Neural cell (in vitro differentiated cells): ENCODE results near the gene KLKB1. TPM values are rescaled to one million over a fixed set of nuclear protein-coding genes. Genes with fewer than 3 reads are reported as not detected.

Experiments
- H2AFZ ChIP-seq: fragments of 200-600, 300-800 bp; sonication (generic), shearing (Covaris generic); 2 replicates; pipeline ENCODE4 v1.6.0; 2014; ENCODE audit warnings: low read depth, mild to moderate bottlenecking, antibody characterized with exemption, low read length, moderate library complexity
- H3F3A ChIP-seq: fragments of 200-600 bp; shearing (Covaris generic); 2 replicates; pipeline ENCODE4 v1.6.1; 2016; ENCODE audit warnings: mild to moderate bottlenecking, moderate library complexity, mixed read lengths, antibody characterized with exemption, low read length; ENCODE audit not compliant: insufficient read depth, poor library complexity, severe bottlenecking
- H3K27ac ChIP-seq: fragments of 200-600, 300-800 bp; sonication (generic), shearing (Covaris generic); 2 replicates; pipeline ENCODE4 v1.5.1; 2014; ENCODE audit warnings: mild to moderate bottlenecking, low read length, moderate library complexity
- H3K27me3 ChIP-seq: fragments of 300-800, 200-600 bp; sonication (generic), shearing (Covaris generic); 2 replicates; pipeline ENCODE4 v1.6.0; 2014; ENCODE audit warnings: mild to moderate bottlenecking, low read depth, low read length, moderate library complexity; ENCODE audit not compliant: insufficient read depth
- H3K36me3 ChIP-seq: fragments of 300-800, 200-600 bp; sonication (generic), shearing (Covaris generic); 2 replicates; pipeline ENCODE4 v1.5.1; 2014; ENCODE audit warnings: mild to moderate bottlenecking, antibody characterized with exemption, low read length, moderate library complexity; ENCODE audit not compliant: insufficient read depth
- H3K4me2 ChIP-seq: fragments of 300-800, 200-600 bp; sonication (generic), shearing (Covaris generic); 2 replicates; pipeline ENCODE4 v1.6.0; 2014; ENCODE audit warnings: mild to moderate bottlenecking, low read length
- H3K4me3 ChIP-seq: fragments of 300-800, 200-600 bp; sonication (generic), shearing (Covaris generic); 2 replicates; pipeline ENCODE4 v1.5.1; 2014; ENCODE audit warnings: mild to moderate bottlenecking, low read length, moderate library complexity
- H3K79me2 ChIP-seq: fragments of 200-600 bp; shearing (Covaris generic); replicated peaks from 2 replicates; pipeline ENCODE4 v1.6.0; 2014; ENCODE audit warnings: mild to moderate bottlenecking, low read length, moderate library complexity; ENCODE audit not compliant: insufficient read depth
- H3K9ac ChIP-seq: fragments of 300-800, 200-600 bp; sonication (generic), shearing (Covaris generic); 2 replicates; pipeline ENCODE4 v1.6.1; 2016; ENCODE audit warnings: mild to moderate bottlenecking, low read length, mixed read lengths
- H3K9me2 ChIP-seq: fragments of 200-600 bp; shearing (Covaris generic); 2 replicates; pipeline ENCODE4 v1.6.1; 2016; ENCODE audit warnings: mild to moderate bottlenecking, low read length, mixed read lengths; ENCODE audit not compliant: insufficient read depth
- H3K9me3 ChIP-seq: fragments of 200-600, 300-800 bp; sonication (generic), shearing (Covaris generic); 2 replicates; pipeline ENCODE4 v1.6.1; 2016; ENCODE audit warnings: mild to moderate bottlenecking, mixed run types, low read length, moderate library complexity, mixed read lengths
- H4K20me1 ChIP-seq: fragments of 200-600 bp; shearing (Covaris generic); 2 replicates; pipeline ENCODE4 v1.6.1; 2016; ENCODE audit warnings: mild to moderate bottlenecking, mixed run types; ENCODE audit not compliant: insufficient read depth
- EP300 ChIP-seq: fragments of 450-650 bp; conservative IDR thresholded peaks from 2 replicates; pipeline ENCODE4 v1.6.1; 2014; ENCODE audit warnings: antibody characterized with exemption, mild to moderate bottlenecking, moderate library complexity; ENCODE audit not compliant: poor library complexity, severe bottlenecking
- EZH2 ChIP-seq: fragments of 200-600, 300-800 bp; shearing (Covaris generic), sonication (generic); IDR thresholded peaks from 2 replicates; pipeline ENCODE4 v1.6.1; 2014; ENCODE audit warnings: antibody characterized with exemption, low read length, borderline replicate concordance, mild to moderate bottlenecking; ENCODE audit not compliant: insufficient read depth, poor library complexity, severe bottlenecking
- MXI1 ChIP-seq: fragments of 450-650 bp; conservative IDR thresholded peaks from 2 replicates; pipeline ENCODE4 v1.6.1; 2014; ENCODE audit warnings: antibody characterized with exemption, mild to moderate bottlenecking; ENCODE audit not compliant: poor library complexity, severe bottlenecking
- POLR2AphosphoS5 ChIP-seq: IDR thresholded peaks from 2 replicates; pipeline ENCODE4 v1.6.1; 2012
- RAD21 ChIP-seq: fragments of 450-650 bp; conservative IDR thresholded peaks from 2 replicates; pipeline ENCODE4 v1.6.1; 2014; ENCODE audit warnings: antibody characterized with exemption, mild to moderate bottlenecking, moderate library complexity
- SMC3 ChIP-seq: fragments of 450-650 bp; conservative IDR thresholded peaks from 2 replicates; pipeline ENCODE4 v1.6.1; 2014; ENCODE audit warnings: antibody characterized with exemption, mild to moderate bottlenecking, moderate library complexity; ENCODE audit not compliant: poor library complexity
- TAF1 ChIP-seq: IDR thresholded peaks from 2 replicates; pipeline ENCODE4 v1.6.1; 2012; ENCODE audit warnings: low read depth
- polyA plus RNA-seq: library from polyadenylated mRNA; depleted of rRNA; stranded (reverse); fragments of >200 nt; gene quantifications from 2 replicates; pipeline ENCODE4 v1.2.3, GENCODE V29; 2014
- TF ChIP-seq, protein P1 (sequence below): fragments of 450-650 bp; IDR thresholded peaks from 2 replicates; pipeline ENCODE4 v1.5.1; 2014; ENCODE audit warnings: antibody characterized with exemption, mild to moderate bottlenecking, moderate library complexity; ENCODE audit not compliant: poor library complexity, severe bottlenecking
- TF ChIP-seq, protein P2 (sequence below): IDR thresholded peaks from 2 replicates; pipeline ENCODE4 v1.6.1; 2012; ENCODE audit warnings: borderline replicate concordance

KLKB1 gene
- polyA plus RNA-seq, 1 donor from 2014 or later = not detected

DNA sequence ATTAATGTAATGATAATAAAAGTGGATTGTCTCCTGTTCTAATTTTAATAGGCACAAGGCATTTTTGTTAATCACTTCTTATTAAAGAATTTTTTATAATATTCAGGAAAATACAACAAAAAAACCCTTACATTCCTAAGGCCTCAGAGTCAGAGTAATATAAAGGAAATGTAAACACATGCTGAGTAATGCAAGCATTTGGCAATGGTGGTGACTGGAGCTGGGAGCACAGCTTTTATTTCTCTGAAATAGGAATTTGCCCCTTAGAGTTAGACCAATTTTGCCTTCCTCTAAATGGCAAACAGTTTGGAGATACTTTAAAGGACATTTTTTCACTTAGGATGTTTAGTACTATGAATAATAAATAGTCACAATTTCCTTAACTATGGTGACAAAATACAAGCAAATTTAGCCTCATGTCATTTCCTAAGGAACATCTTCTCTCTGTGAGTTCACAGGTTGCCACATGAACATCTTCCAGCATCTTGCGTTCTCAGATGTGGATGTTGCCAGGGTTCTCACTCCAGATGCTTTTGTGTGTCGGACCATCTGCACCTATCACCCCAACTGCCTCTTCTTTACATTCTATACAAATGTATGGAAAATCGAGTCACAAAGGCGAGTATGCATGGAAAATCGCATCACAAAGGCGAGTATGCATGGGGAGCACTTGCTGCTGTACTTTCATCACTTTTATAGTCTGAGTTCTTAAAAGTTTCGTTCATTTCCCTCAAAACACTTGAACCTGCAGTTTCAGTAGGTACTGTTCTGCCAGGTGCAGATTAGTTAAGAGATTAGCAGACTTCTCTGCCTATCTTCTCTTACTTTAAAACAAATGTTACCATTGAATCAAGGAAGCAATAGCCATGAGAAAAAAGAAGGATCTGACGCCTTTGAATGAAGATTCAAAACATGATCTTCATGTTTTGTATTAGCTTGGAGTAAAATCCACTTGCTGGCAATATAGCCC lies 22.8 kb downstream of the KLKB1 start:
- Histone ChIP-seq H3K4me2 (no peak overlapping the region), H3K9me3 (no peaks in the 10 kb centered on the region), H3K9ac (no peak overlapping the region)

DNA sequence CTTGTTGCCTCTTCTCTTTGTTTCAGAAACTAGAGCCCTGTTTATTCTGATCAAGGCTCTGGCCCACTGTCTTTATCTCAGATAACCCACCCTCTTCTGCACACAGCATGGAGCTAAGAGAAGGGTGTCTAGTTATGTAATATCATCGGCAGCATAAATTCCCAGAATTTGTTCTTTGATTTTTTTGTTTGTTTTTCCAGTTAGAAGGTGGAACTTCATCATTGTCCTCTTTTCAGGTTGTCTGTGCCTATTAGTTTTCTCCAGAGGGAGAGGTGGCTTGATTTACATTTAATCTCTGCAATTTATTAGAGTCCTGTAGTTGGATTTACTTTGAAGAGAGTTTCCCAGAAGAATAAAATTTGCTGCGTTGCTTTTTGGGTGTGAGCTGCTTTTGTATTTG lies 23.5 kb downstream of the KLKB1 start:
- no peaks in the 10 kb centered on the region for H3F3A ChIP-seq
- no peak overlapping the region for H3K9ac ChIP-seq
- H3K9me2 ChIP-seq = no peaks in the 10 kb centered on the region
- H3K4me2 ChIP-seq = no peak overlapping the region
- H3K27ac ChIP-seq = no peak overlapping the region
- H3K27me3 ChIP-seq = no peaks in the 10 kb centered on the region
- no peaks in the 10 kb centered on the region for H3K36me3 ChIP-seq
- H2AFZ ChIP-seq = no peak overlapping the region
- no peak overlapping the region for H3K4me3 ChIP-seq
- H4K20me1 ChIP-seq = no peaks in the 10 kb centered on the region
- H3K79me2 ChIP-seq = no peaks in the 10 kb centered on the region
- H3K9me3 ChIP-seq = no peaks in the 10 kb centered on the region
- TF ChIP-seq, protein P1, sequence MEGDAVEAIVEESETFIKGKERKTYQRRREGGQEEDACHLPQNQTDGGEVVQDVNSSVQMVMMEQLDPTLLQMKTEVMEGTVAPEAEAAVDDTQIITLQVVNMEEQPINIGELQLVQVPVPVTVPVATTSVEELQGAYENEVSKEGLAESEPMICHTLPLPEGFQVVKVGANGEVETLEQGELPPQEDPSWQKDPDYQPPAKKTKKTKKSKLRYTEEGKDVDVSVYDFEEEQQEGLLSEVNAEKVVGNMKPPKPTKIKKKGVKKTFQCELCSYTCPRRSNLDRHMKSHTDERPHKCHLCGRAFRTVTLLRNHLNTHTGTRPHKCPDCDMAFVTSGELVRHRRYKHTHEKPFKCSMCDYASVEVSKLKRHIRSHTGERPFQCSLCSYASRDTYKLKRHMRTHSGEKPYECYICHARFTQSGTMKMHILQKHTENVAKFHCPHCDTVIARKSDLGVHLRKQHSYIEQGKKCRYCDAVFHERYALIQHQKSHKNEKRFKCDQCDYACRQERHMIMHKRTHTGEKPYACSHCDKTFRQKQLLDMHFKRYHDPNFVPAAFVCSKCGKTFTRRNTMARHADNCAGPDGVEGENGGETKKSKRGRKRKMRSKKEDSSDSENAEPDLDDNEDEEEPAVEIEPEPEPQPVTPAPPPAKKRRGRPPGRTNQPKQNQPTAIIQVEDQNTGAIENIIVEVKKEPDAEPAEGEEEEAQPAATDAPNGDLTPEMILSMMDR = no peak
- TF ChIP-seq POLR2AphosphoS5 (no peak), RAD21 (no peak), TAF1 (no peak), MXI1 (no peak), SMC3 (no peak), EZH2 (no peak), EP300 (no peak)

More for the DNA sequence above, 22.8 kb downstream of the KLKB1 start:
- H3K79me2 ChIP-seq = no peaks in the 10 kb centered on the region
- H4K20me1 ChIP-seq = no peaks in the 10 kb centered on the region
- no peaks in the 10 kb centered on the region for H3K9me2 ChIP-seq
- no peaks in the 10 kb centered on the region for H3K27me3 ChIP-seq
- TF ChIP-seq EZH2 (no peak), POLR2AphosphoS5 (no peak), SMC3 (no peak), TAF1 (no peak), EP300 (no peak), RAD21 (no peak), MXI1 (no peak)
- TF ChIP-seq, protein P1 = no peak
- TF ChIP-seq, protein P2, sequence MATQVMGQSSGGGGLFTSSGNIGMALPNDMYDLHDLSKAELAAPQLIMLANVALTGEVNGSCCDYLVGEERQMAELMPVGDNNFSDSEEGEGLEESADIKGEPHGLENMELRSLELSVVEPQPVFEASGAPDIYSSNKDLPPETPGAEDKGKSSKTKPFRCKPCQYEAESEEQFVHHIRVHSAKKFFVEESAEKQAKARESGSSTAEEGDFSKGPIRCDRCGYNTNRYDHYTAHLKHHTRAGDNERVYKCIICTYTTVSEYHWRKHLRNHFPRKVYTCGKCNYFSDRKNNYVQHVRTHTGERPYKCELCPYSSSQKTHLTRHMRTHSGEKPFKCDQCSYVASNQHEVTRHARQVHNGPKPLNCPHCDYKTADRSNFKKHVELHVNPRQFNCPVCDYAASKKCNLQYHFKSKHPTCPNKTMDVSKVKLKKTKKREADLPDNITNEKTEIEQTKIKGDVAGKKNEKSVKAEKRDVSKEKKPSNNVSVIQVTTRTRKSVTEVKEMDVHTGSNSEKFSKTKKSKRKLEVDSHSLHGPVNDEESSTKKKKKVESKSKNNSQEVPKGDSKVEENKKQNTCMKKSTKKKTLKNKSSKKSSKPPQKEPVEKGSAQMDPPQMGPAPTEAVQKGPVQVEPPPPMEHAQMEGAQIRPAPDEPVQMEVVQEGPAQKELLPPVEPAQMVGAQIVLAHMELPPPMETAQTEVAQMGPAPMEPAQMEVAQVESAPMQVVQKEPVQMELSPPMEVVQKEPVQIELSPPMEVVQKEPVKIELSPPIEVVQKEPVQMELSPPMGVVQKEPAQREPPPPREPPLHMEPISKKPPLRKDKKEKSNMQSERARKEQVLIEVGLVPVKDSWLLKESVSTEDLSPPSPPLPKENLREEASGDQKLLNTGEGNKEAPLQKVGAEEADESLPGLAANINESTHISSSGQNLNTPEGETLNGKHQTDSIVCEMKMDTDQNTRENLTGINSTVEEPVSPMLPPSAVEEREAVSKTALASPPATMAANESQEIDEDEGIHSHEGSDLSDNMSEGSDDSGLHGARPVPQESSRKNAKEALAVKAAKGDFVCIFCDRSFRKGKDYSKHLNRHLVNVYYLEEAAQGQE = no peak
- H2AFZ ChIP-seq = no peak overlapping the region
- no peaks in the 10 kb centered on the region for H3K36me3 ChIP-seq
- H3F3A ChIP-seq = no peaks in the 10 kb centered on the region
- H3K4me3 ChIP-seq = no peak overlapping the region
- no peak overlapping the region for H3K27ac ChIP-seq
